ENCODE data around the gene LRRC3.
A peak's percentile ranks its signal among the peaks of the same experiment; 100 is the strongest.

Gene LRRC3

DNA sequence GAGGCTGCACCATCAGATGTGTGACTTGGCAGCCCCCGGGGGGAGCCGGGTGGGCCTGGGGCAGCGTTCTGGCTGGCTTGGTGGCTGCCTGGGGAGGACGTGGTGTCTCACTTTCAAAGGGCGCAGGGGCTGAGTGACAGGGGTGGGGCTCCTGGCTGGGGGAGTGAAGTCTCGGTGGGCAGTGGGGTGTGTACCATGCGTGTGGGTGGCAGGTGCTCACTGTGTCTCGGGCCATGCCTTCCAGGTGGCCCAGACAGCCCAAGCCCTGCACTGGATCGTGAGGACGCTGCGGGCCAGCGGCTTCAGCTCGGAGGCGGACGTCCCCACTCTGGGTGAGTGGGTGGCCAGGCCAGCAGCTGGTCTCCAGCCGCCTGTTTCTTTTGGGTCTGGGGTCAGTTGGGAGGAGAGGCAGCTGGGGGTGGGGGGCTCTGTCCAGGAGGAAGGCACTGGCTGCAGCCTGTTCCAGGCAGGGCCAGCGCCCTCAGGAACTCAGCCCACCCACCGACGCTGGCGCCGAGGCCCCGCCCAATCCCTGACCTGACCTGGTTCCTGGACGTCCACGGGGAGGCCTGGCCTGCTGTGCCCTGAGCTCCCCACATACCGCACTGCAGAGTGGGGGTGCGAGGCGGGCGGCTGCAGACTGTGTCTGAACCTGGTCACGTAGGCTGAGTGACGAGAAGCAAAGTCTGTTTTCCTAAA lies 30.6 kb upstream of the LRRC3 start:
- DNase-seq, result no peak

DNA sequence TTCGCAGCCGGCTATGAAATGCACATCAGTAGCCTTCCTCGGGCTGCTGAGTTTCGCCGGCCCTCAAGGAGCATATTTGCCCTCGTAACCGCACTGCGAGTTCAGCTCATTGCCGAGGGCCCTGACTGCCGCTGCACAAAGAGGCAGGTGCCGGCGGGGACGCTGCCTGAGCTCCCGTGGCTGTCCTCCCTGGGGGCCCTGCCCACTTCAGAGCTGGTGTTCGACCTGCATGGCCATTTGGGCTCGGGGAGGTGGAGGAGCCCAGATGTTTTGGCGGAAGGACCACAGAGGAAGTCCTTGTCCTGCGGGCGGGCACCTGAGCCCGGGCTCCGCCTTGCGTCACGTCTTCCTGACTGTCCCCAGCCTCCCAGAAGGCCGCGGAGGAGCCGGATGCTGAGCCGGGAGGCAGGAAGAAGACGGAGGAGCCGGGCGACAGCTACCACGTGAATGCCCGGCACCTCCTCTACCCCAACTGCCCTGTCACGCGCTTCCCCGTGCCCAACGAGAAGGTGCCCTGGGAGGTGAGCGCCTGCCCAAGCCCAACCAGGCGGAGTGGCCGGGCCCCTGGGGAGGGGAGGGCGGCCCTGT lies 29.9 kb upstream of the LRRC3 start:
- peak; percentile 13 for DNase-seq

DNA sequence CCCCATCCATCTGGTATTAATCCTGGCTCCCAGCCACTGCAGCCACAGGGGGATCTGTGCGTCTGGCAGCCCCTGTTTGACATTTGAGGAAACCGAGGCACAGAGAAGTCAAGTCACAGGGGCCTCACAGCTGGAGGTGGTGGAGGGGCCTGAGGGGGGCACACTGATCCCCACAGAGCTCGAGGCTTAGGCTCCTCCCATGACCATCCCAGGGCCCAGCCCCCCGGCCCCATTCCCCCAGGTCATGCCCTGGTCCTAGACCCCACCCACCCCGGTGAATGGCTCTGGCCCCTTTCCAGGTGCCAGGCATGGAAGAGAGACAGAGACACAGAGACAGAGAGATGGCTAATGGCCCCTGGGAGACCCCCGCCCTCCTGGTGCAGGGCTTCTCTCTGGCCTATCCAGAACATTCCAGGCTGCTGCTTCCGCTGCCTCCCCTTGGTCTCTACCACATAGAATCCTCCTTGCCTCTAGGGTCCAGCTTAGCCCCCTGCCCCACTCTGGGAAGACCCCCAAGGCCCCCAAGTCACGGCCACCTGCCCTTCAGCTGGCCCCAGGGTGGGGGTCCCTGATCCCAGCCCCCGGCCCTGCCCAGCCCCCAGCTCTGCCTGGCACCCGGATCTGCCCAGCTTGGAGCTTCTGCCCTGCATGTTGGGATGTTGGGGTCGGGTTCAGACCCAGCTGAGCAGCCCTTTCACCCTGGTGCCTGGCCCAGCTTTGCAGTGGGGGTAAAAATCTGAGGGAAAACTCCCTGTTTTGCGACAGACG lies 29.2 kb upstream of the LRRC3 start:
- peak; percentile 8 for DNase-seq

DNA sequence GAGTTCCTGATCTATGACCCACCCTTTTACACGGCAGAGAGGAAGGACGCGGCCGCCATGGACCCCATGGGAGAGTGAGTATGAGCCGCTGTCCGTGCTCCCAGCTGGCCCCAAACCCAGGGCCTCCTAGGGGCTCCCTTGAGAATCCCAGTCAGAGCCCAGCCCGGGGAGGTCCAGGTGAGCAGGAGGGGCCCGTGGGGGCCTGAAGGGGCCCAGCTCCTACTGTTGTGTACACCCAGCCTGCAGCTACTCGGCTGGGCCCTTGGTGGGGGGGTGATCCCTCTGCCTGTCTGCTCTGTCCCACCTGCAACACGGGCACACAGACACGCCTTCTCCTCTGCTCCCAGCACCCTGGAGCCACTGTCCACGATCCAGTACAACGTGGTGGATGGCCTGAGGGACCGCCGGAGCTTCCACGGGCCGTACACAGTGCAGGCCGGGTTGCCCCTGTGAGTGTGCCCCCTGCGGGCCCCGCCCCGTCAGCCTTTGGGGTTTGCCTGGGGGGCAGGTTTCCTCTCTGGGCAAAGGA lies 28.6 kb upstream of the LRRC3 start:
- peak; percentile 10 for DNase-seq

- peak; percentile 11 for DNase-seq
These were observed 27.8 kb upstream of the LRRC3 start for GRCh38 chr21:44427241-44428120.

GRCh38 chr21:44428281-44428960 lies 26.9 kb upstream of the LRRC3 start:
- DNase-seq, result peak; percentile 69

DNA sequence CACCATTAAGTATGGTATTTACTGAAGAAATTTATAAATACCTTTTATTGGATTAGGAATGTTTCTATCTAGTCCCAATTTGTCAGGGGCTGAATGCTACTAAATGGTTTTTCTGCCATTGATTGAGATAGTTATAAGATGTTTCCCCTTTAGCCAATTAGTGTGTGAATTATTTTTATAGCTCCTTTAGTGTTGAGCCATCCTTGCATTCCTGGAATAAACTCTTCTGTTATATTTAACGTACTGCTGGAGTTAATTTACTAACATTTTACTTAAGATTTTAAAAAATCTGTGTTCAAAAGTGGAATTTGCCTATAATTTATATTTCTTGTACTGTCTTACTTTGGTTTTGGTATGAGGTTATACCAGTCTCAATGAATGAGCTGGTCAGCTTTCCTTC lies 25.4 kb upstream of the LRRC3 start:
- DNase-seq, result no peak

- DNase-seq, result no peak
These were observed 24.0 kb upstream of the LRRC3 start for GRCh38 chr21:44431300-44431699.

GRCh38 chr21:44432841-44433790 lies 22.2 kb upstream of the LRRC3 start:
- DNase-seq, result peak; percentile 13

DNA sequence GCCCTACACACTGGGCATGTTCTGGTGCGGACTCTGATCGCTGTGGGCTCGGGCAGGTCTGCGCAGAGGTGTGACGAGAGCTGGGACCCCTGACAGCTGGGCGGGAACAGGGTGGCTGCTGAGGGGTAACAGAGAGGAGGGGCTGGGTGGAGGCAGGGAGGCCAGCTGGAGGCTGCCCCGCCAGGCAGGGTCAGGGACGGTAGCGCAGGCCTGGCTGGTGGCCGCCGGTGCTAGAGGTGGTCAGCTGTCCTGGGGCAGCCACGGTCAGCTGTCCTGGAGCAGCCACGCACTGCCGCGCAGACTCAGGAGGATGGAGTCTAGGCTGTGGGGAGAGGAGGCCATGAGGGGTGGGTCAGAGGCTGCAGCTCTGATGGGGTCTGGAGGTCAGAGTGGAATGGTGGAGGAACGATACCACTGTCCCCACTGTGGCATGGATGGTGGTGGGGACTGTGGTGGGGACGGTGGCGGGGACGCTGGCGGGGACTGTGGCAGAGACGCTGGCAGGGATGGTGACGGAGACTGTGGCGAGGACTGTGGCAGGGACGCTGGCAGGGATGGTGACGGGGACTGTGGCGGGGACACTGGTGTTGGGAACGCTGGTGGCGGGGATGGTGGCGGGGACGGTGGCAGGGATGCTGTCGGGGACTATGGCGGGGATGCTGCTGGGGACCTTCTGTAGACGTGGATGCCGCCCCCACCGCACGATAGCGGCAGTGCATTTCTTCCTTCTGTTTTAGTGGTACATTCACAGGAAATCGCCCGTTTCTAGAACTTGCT lies 21.3 kb upstream of the LRRC3 start:
- peak; percentile 9 for DNase-seq

DNA sequence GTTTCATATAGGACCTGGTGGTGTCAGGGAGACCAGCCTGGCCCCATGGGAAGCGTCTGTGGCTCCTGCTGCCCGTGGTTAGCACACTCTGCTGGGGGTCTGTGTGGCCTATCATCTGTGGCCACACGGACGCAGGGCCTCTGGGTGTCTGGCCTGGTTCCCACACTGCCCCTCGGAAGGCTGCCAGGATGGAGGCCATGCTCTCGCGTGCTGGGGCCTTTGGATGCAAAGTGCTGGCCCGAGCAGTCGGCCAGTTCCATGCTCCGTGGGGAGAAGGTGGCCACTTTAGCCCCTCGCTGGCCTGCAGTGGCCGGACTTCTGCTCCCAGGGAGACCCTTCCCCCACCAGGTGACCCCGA lies 20.8 kb upstream of the LRRC3 start:
- peak; percentile 10 for DNase-seq

DNA sequence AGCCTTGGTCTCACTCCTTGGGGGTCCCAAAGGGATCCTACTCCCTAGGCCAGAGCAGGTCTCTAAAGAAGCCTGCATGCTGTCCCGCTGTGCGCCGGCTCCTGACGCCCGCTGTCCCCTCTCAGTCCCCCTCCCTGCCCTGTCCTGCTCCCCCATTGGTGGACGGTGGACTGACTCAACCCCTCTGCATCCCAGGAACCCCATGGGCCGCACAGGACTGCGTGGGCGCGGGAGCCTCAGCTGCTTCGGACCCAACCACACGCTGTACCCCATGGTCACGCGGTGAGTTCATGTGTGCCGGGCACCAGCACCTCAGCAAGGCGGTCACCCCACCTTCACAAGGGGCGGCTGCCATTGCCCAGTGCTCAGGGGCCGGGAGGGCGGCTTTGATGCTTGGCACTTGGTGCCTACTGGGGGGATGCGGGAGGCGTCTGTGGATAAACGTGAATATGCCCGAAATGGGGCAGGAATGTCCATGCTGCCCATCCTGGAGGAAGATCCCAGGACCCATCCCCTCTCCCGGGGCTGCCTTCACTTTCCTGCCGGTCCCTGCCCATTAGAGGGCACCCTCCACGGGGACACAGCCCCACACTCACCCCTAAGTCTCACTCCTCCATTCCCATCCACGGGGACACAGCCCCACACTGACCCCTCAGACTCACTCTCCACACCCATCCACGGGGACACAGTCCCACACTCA lies 20.2 kb upstream of the LRRC3 start:
- peak; percentile 9 for DNase-seq

GRCh38 chr21:44436111-44436611 lies 19.1 kb upstream of the LRRC3 start:
- no peak for DNase-seq

- no peak for DNase-seq
These were observed 18.4 kb upstream of the LRRC3 start for GRCh38 chr21:44436958-44437357.

DNA sequence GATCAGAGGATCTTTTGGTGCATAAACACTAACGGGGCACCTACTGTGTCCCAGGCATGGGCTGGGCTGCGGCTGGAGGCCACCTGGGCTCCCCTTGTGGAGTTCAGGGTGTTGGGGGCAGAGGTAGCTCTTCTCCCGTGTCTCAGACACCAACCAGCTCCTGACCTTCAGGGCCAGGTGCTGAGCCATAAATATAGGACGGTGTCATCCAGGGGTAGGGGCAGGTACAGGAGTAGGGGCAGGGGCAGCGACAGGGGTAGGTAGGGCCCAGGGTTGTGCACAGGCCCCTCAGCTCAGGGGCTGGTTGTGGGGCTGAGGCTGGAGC lies 18.0 kb upstream of the LRRC3 start:
- no peak for DNase-seq

GRCh38 chr21:44437696-44438431 lies 17.4 kb upstream of the LRRC3 start:
- no peak for DNase-seq

- DNase-seq, result no peak
These were observed 16.6 kb upstream of the LRRC3 start for GRCh38 chr21:44438531-44439210.

- no peak for DNase-seq
These were observed 16.1 kb upstream of the LRRC3 start for GRCh38 chr21:44439211-44439600.

All from activated T-cell treated with anti-CD3 and anti-CD28 coated beads, Interleukin-2, amount 50 U/mL, for 1 hour (primary cell).